ENCODE results near the gene SLC43A1. TPM values are rescaled to one million over a fixed set of nuclear protein-coding genes. Genes with fewer than 3 reads are reported as not detected.
A peak's percentile ranks its signal among the peaks of the same experiment; 100 is the strongest.

The SLC43A1 gene

DNA sequence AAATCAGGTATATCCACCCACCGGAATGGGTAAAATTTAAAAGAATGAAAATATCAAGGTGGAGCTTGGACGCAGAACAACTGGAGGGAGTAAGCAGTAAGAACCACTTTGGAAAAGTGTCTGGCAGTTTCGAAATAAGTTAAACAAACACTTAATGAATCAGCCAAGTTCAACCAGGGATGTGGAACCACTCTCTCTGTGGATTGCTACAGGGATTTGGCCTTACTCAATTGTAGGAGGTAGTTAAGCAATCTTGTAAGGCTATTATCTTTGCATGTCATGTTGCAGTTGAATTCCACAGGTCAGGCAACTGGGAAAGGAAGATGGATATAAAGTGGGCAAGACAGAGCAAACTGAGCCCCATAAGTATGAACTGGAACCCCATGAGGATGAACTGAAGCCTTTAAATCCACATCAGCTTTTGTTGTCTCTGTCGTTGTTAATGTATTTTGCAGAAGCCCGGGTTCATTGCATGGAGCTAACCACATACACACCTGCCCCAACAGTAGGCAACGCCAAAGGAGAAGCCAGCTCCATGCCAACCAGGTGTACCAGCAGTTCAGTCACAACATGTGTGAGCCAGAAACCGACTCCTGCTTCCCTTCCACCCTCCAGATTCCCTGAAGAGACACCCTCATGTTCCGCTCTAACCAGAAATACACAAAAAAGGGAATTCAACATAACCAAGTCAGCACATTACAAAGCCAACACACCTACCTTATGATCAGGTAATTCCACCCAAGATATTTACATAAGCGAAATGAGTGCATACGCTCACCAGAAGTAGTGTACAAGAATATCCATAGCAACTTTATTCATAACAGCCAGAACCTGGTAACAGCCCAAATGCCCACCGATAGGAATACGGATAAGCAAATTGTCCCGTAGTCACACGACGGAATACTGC lies 80.6 kb downstream of the SLC43A1 start:
- H3K4ac ChIP-seq (ENCODE audit: low read depth in 1 of 2, low read length in 2 of 2): peak overlapping the region in 1 of 2 experiments; percentile 69
- H3K9ac ChIP-seq (ENCODE audit: low read length): peak overlapping the region; percentile 64
- H2BK120ac ChIP-seq (ENCODE audit: low read depth, low read length): no peak overlapping the region
- H2AK5ac ChIP-seq (ENCODE audit: low read length, severe bottlenecking): no peak overlapping the region
- peaks cover 7% of the 10 kb centered on the region for H3K4me1 ChIP-seq (ENCODE audit: control insufficient read depth, insufficient read depth, low read depth, low read length)
- H3K27ac ChIP-seq (ENCODE audit: low read length, poor library complexity, severe bottlenecking): peak overlapping the region; percentile 16
- H3K9me3 ChIP-seq (ENCODE audit: control insufficient read depth, low read length): no peaks in the 10 kb centered on the region
- H2BK5ac ChIP-seq (ENCODE audit: low read depth, low read length, poor library complexity, severe bottlenecking): no peak overlapping the region
- peak overlapping the region; percentile 33 to 94 for H2BK12ac ChIP-seq (ENCODE audit: low read length in 2 of 2)
- peak overlapping the region; percentile 74 for H2BK15ac ChIP-seq (ENCODE audit: low read depth, poor library complexity, severe bottlenecking)
- no peak overlapping the region for H3K14ac ChIP-seq (ENCODE audit: low read length in 2 of 2)
- no peaks in the 10 kb centered on the region for H3K79me1 ChIP-seq (replicated peaks; ENCODE audit: low read length, poor library complexity, severe bottlenecking)
- no peak overlapping the region for H3K4me2 ChIP-seq (ENCODE audit: low read length, poor library complexity, severe bottlenecking)
- H3K23ac ChIP-seq (ENCODE audit: low read length in 2 of 2): no peak overlapping the region
- H3K36me3 ChIP-seq (ENCODE audit: control insufficient read depth in 1 of 2, insufficient read depth in 2 of 2, low read depth in 1 of 2, low read length in 2 of 2): no peaks in the 10 kb centered on the region
- no peaks in the 10 kb centered on the region for H3K27me3 ChIP-seq (ENCODE audit: control insufficient read depth in 1 of 2, insufficient read depth in 1 of 2, low read length in 2 of 2)
- no peak overlapping the region for H2AFZ ChIP-seq (ENCODE audit: low read depth, low read length)
- DNase-seq: peak; percentile 98
- WGBS: 76% methylated on average over 15 of the region's 15 CpGs
- no peak overlapping the region for H3K4me3 ChIP-seq (ENCODE audit: insufficient read depth in 1 of 2, low read depth in 1 of 2, low read length in 2 of 2)
- peak overlapping the region; percentile 24 to 51 for H3K18ac ChIP-seq (ENCODE audit: low read depth in 1 of 2, low read length in 2 of 2)
- no peak overlapping the region for H4K8ac ChIP-seq (ENCODE audit: low read length)
- H4K91ac ChIP-seq (ENCODE audit: low read length): peak overlapping the region; percentile 67

Small RNAs within 50 kb of the gene (small RNA-seq; reads per million reads assigned to genes)
- gene RN7SL605P (ENCODE audit: low read depth): not detected
- gene RNA5SP341 (ENCODE audit: low read depth): not detected

Measured in mesenchymal stem cell (in vitro differentiated cells and primary cell).